HCT116 (cell line): ENCODE results near the gene INO80C. TPM values are rescaled to one million over a fixed set of nuclear protein-coding genes. Genes with fewer than 3 reads are reported as not detected.

Experiments used
- ATAC-seq: fragments of 200-7000 bp; cut with Tn5 transposase; 2 replicates; pipeline ENCODE4 v1.9.1; 2020; ENCODE audit warnings: mild to moderate bottlenecking, moderate library complexity
- BruUV-seq: library from RNA; stranded (reverse); fragments of 400-500 nt; replicated peaks from 2 replicates; lab custom pipeline; 2021; lab: Mats Ljungman, UMichigan
- CTCF ChIA-PET: fragments of 300-600 bp; sonication (Branson Sonifier 250); formaldehyde crosslinking; loops from one replicate; lab custom pipeline; 2021; ENCODE audit warnings: antibody characterized with exemption; lab: Charles Lee
- POLR2A ChIA-PET: fragments of 300-600, 350-600 bp; sonication (Branson Sonifier 250); formaldehyde crosslinking; loops from one replicate; lab custom pipeline; 2021; ENCODE audit warnings: antibody characterized with exemption; lab: Charles Lee
- RAD21 ChIA-PET, 2 experiments: fragments of 300-600 bp; sonication (Branson Sonifier 250); formaldehyde crosslinking; loops; one replicate each; lab custom pipeline; 2023; ENCODE audit warnings: low total read pairs in 2 of 2; ENCODE audit not compliant: uncharacterized antibody in 2 of 2, unreplicated experiment in 2 of 2, low non-redundant PET in 1 of 2; lab: Charles Lee
- DNase-seq: peaks from one replicate; pipeline ENCODE4 v3.0.0-alpha.2; 2010; ENCODE audit warnings: low read depth, low spot score
- H2AFZ ChIP-seq: fragments of 200-600 bp; shearing (Covaris generic), sonication (generic); 2 replicates; pipeline ENCODE4 v1.6.1; 2017; ENCODE audit warnings: low read depth, mixed run types, mixed read lengths, antibody characterized with exemption, low read length; ENCODE audit not compliant: poor library complexity, severe bottlenecking
- H3K27ac ChIP-seq: 2 replicates; pipeline ENCODE4 v1.5.1; 2012; ENCODE audit warnings: low read depth, low read length
- H3K27me3 ChIP-seq: fragments of 200-600 bp; sonication (generic); 2 replicates; pipeline ENCODE4 v1.6.1; 2016; ENCODE audit warnings: mixed run types, low read length, mixed read lengths; ENCODE audit not compliant: insufficient read depth
- H3K36me3 ChIP-seq, 2 experiments: fragments of 200-500 bp in 1 of 2; fragments of 200-600 bp in 1 of 2; sonication (Bioruptor generic) in 1 of 2; sonication (generic) in 1 of 2; 2 replicates each; pipeline versions ENCODE4 v1.5.1 to v1.6.1; 2014 to 2016; ENCODE audit warnings: low read length in 2 of 2, inconsistent platforms in 1 of 2, mixed read lengths in 1 of 2, mixed run types in 1 of 2; ENCODE audit not compliant: insufficient read depth in 2 of 2, control insufficient read depth in 1 of 2
- H3K4me1 ChIP-seq, 2 experiments: fragments of 200-600 bp in 1 of 2; sonication (generic) in 1 of 2; 2 replicates each; pipeline versions ENCODE4 v1.5.1 to v1.6.1; 2012 to 2017; ENCODE audit warnings: low read length in 2 of 2, inconsistent platforms in 1 of 2, mild to moderate bottlenecking in 1 of 2, mixed read lengths in 1 of 2, mixed run types in 1 of 2, moderate library complexity in 1 of 2; ENCODE audit not compliant: insufficient read depth in 2 of 2, control insufficient read depth in 1 of 2
- H3K4me2 ChIP-seq: fragments of 200-600 bp; sonication (generic); 2 replicates; pipeline ENCODE4 v1.6.1; 2017; ENCODE audit warnings: mixed run types, low read length, mixed read lengths
- H3K4me3 ChIP-seq, 2 experiments: fragments of 200-600 bp in 1 of 2; sonication (generic) in 1 of 2; replicated peaks in 1 of 2; 2 replicates each; pipeline ENCODE4 v1.5.1; 2011 to 2016; ENCODE audit warnings: low read length in 2 of 2, control low read depth in 1 of 2, low read depth in 1 of 2, mild to moderate bottlenecking in 1 of 2, mixed read lengths in 1 of 2, mixed run types in 1 of 2
- H3K79me2 ChIP-seq: fragments of 200-600 bp; sonication (generic); 2 replicates; pipeline ENCODE4 v1.6.1; 2017; ENCODE audit warnings: mild to moderate bottlenecking, mixed run types, low read length, moderate library complexity, mixed read lengths; ENCODE audit not compliant: insufficient read depth
- H3K9ac ChIP-seq: fragments of 200-600 bp; sonication (generic); 2 replicates; pipeline ENCODE4 v1.6.1; 2016; ENCODE audit warnings: low read length, mixed read lengths
- H3K9me2 ChIP-seq: fragments of 200-600 bp; sonication (generic), shearing (Covaris generic); 2 replicates; pipeline ENCODE4 v1.6.1; 2017; ENCODE audit warnings: mixed run types, mild to moderate bottlenecking, moderate library complexity; ENCODE audit not compliant: insufficient read depth
- H3K9me3 ChIP-seq, 2 experiments: fragments of 200-500 bp in 1 of 2; fragments of 200-600 bp in 1 of 2; sonication (Bioruptor generic) in 1 of 2; sonication (generic) in 1 of 2; 2 replicates each; pipeline ENCODE4 v1.6.1; 2014 to 2017; ENCODE audit warnings: low read length in 2 of 2, mixed read lengths in 2 of 2, inconsistent platforms in 1 of 2, low read depth in 1 of 2, mild to moderate bottlenecking in 1 of 2, mixed run types in 1 of 2, moderate library complexity in 1 of 2; ENCODE audit not compliant: control insufficient read depth in 1 of 2, insufficient read depth in 1 of 2
- H4K20me1 ChIP-seq: fragments of 200-600 bp; sonication (generic), shearing (Covaris generic); 2 replicates; pipeline ENCODE4 v1.6.1; 2017; ENCODE audit warnings: mixed run types, mild to moderate bottlenecking, moderate library complexity; ENCODE audit not compliant: insufficient read depth
- CEBPB ChIP-seq: IDR thresholded peaks from 2 replicates; pipeline ENCODE4 v1.6.1; 2012; ENCODE audit warnings: low read depth
- EZH2 ChIP-seq: fragments of 200-600 bp; sonication (generic); IDR thresholded peaks from 2 replicates; pipeline ENCODE4 v1.6.1; 2017; ENCODE audit warnings: antibody characterized with exemption, mixed run types
- FOSL1 ChIP-seq: IDR thresholded peaks from 2 replicates; pipeline ENCODE4 v1.6.1; 2012; ENCODE audit warnings: low read depth
- RAD21 ChIP-seq: IDR thresholded peaks from 2 replicates; pipeline ENCODE4 v1.6.1; 2012; ENCODE audit warnings: low read depth, mild to moderate bottlenecking
- SP1 ChIP-seq: IDR thresholded peaks from 2 replicates; pipeline ENCODE4 v1.6.1; 2012; ENCODE audit warnings: low read depth
- ZFX ChIP-seq: fragments of 450-650 bp; IDR thresholded peaks from 2 replicates; pipeline ENCODE4 v1.6.1; 2017
- ZNF274 ChIP-seq: fragments of 200-500 bp; sonication (Bioruptor generic); IDR thresholded peaks from 2 replicates; pipeline ENCODE4 v1.6.1; 2014; ENCODE audit warnings: mild to moderate bottlenecking, low read depth, low read length, inconsistent platforms
- intact Hi-C: fragments of 100-400 bp; cut with micrococcal nuclease; formaldehyde crosslinking; loops from 2 replicates; pipeline ENCODE4 v1.10.0; 2022
- total RNA-seq: library from RNA; stranded (reverse); gene quantifications from one replicate; pipeline ENCODE4 v1.2.1, GENCODE V29; 2021; ENCODE audit not compliant: unreplicated experiment
- TF ChIP-seq, protein P1 (sequence below): IDR thresholded peaks from 2 replicates; pipeline ENCODE4 v1.6.1; 2012; ENCODE audit warnings: low read depth
- TF ChIP-seq, protein P2 (sequence below): IDR thresholded peaks from 2 replicates; pipeline ENCODE4 v1.6.1; 2011; ENCODE audit warnings: mild to moderate bottlenecking, low read length, moderate library complexity; ENCODE audit not compliant: insufficient replicate concordance; ENCODE audit errors: extremely low read depth

The INO80C gene
- total RNA-seq, 1 experiment from 2014 or later = 30.7 TPM

DNA sequence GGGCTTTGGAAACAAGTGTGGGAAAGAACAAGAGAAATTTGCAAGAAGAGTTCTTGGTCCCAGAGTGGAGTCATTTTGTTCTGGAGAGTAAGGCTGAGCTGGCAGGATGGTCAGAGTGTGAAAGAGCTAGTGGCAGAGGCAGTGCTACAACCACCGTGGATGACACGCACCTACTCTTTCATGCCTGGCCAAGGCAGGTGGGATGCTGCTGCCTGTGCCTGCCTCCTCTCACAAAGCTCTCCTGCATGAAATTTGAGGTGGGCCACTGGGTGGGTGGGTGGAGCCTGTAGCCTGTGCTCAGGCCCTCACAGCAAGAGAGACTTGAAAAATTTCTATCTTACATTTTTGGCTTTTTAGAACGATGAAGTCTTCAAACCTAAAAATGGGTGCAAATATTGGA, 9.4 kb upstream of the INO80C start:
- no TSS peak for BruUV-seq

More for the DNA sequence above, 9.4 kb upstream of the INO80C start:
- Histone ChIP-seq H3K27me3 (no peaks in the 10 kb centered on the region), H3K36me3 (no peaks in the 10 kb centered on the region), H3K4me3 (no peak overlapping the region), H3K4me1 (peaks cover 0 to 10% of the 10 kb centered on the region in 2 experiments; a peak in 1 of 4 replicates), H3K79me2 (no peaks in the 10 kb centered on the region), H3K9ac (no peak overlapping the region), H4K20me1 (no peaks in the 10 kb centered on the region), H2AFZ (no peak overlapping the region), H3K9me3 (no peaks in the 10 kb centered on the region), H3K4me2 (no peak overlapping the region), H3K27ac (no peak overlapping the region), H3K9me2 (no peaks in the 10 kb centered on the region)
- ChIA-PET POLR2A (no interaction called here), CTCF (no interaction called here), RAD21 (no interaction called here)
- TF ChIP-seq EZH2 (no peak), CEBPB (no peak), FOSL1 (no peak), RAD21 (no peak), ZFX (no peak), ZNF274 (no peak), SP1 (no peak)
- TF ChIP-seq, protein P1, sequence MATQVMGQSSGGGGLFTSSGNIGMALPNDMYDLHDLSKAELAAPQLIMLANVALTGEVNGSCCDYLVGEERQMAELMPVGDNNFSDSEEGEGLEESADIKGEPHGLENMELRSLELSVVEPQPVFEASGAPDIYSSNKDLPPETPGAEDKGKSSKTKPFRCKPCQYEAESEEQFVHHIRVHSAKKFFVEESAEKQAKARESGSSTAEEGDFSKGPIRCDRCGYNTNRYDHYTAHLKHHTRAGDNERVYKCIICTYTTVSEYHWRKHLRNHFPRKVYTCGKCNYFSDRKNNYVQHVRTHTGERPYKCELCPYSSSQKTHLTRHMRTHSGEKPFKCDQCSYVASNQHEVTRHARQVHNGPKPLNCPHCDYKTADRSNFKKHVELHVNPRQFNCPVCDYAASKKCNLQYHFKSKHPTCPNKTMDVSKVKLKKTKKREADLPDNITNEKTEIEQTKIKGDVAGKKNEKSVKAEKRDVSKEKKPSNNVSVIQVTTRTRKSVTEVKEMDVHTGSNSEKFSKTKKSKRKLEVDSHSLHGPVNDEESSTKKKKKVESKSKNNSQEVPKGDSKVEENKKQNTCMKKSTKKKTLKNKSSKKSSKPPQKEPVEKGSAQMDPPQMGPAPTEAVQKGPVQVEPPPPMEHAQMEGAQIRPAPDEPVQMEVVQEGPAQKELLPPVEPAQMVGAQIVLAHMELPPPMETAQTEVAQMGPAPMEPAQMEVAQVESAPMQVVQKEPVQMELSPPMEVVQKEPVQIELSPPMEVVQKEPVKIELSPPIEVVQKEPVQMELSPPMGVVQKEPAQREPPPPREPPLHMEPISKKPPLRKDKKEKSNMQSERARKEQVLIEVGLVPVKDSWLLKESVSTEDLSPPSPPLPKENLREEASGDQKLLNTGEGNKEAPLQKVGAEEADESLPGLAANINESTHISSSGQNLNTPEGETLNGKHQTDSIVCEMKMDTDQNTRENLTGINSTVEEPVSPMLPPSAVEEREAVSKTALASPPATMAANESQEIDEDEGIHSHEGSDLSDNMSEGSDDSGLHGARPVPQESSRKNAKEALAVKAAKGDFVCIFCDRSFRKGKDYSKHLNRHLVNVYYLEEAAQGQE = no peak
- TF ChIP-seq, protein P2, sequence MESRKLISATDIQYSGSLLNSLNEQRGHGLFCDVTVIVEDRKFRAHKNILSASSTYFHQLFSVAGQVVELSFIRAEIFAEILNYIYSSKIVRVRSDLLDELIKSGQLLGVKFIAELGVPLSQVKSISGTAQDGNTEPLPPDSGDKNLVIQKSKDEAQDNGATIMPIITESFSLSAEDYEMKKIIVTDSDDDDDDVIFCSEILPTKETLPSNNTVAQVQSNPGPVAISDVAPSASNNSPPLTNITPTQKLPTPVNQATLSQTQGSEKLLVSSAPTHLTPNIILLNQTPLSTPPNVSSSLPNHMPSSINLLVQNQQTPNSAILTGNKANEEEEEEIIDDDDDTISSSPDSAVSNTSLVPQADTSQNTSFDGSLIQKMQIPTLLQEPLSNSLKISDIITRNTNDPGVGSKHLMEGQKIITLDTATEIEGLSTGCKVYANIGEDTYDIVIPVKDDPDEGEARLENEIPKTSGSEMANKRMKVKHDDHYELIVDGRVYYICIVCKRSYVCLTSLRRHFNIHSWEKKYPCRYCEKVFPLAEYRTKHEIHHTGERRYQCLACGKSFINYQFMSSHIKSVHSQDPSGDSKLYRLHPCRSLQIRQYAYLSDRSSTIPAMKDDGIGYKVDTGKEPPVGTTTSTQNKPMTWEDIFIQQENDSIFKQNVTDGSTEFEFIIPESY = no peak
- ATAC-seq = no peak
- DNase-seq = no peak
- intact Hi-C loops = loop anchor here (10.0 kb wide), 1 partner anchor 272 kb away; no protein-coding TSS in a partner anchor
